ENCODE results near the gene ZIC4.

- TF ChIP-seq YY1 (IDR thresholded peaks at IDR 0.05; ENCODE audit: low read depth) (no peak), TCF12 (IDR thresholded peaks at IDR 0.05; ENCODE audit: low read depth) (no peak), MAX (IDR thresholded peaks at IDR 0.05) (no peak), FOXM1 (IDR thresholded peaks at IDR 0.05; ENCODE audit: borderline replicate concordance, low read depth) (no peak), EP300 (IDR thresholded peaks at IDR 0.05; ENCODE audit: borderline replicate concordance) (no peak), EGR1 (IDR thresholded peaks at IDR 0.05) (no peak), CREB1 (IDR thresholded peaks at IDR 0.05; ENCODE audit: low read depth) (no peak), RAD21 (IDR thresholded peaks at IDR 0.05; ENCODE audit: low read depth) (no peak), REST (IDR thresholded peaks at IDR 0.05; ENCODE audit: low read depth) (no peak), TAF1 (IDR thresholded peaks at IDR 0.05; ENCODE audit: low read depth) (no peak), ZBTB7A (IDR thresholded peaks at IDR 0.05; ENCODE audit: low read depth) (no peak)
Observed at GRCh38 chr3:147412917-147413685, 6.8 kb upstream of the ZIC4 start.
